MG63 (cell line): ENCODE data around the gene LSP1. TPM values are rescaled to one million over a fixed set of nuclear protein-coding genes. Genes with fewer than 3 reads are reported as not detected.
A peak's percentile ranks its signal among the peaks of the same experiment; 100 is the strongest.

ENCODE experiments used
- DNase-seq: peaks from one replicate; pipeline ENCODE4 v3.0.0-alpha.2; 2020
- H3K27me3 ChIP-seq: fragments of 250-450 bp; sonication (Bioruptor Pico); 2 replicates; pipeline ENCODE4 v1.5.1; 2020; ENCODE audit warnings: mild to moderate bottlenecking, moderate library complexity
- H3K36me3 ChIP-seq: fragments of 250-450 bp; sonication (Bioruptor Pico); 2 replicates; pipeline ENCODE4 v1.5.1; 2020; ENCODE audit warnings: mild to moderate bottlenecking, moderate library complexity
- H3K4me3 ChIP-seq: fragments of 250-450 bp; sonication (Bioruptor Pico); 2 replicates; pipeline ENCODE4 v1.5.1; 2020; ENCODE audit warnings: mild to moderate bottlenecking, moderate library complexity
- H3K9me3 ChIP-seq: fragments of 250-450 bp; sonication (Bioruptor Pico); 2 replicates; pipeline ENCODE4 v1.5.1; 2020; ENCODE audit warnings: mild to moderate bottlenecking, moderate library complexity
- total RNA-seq: library from RNA; depleted of rRNA; stranded (reverse); fragments of >200 nt; shearing (Covaris generic); gene quantifications from 2 replicates; pipeline ENCODE4 v1.2.3, GENCODE V29; 2014; ENCODE audit warnings: low replicate concordance

The LSP1 gene
- total RNA-seq, 1 experiment from 2014 or later, result 66.6 TPM

- Histone ChIP-seq H3K27me3 (peaks cover 4% of the 10 kb centered on the region), H3K9me3 (no peaks in the 10 kb centered on the region), H3K36me3 (no peaks in the 10 kb centered on the region), H3K4me3 (no peak overlapping the region)
- DNase-seq, result no peak
These were observed 46.8 kb downstream of the LSP1 start for GRCh38 chr11:1899686-1900085.

- Histone ChIP-seq H3K36me3 (no peaks in the 10 kb centered on the region), H3K9me3 (no peaks in the 10 kb centered on the region), H3K4me3 (no peak overlapping the region), H3K27me3 (no peaks in the 10 kb centered on the region)
- DNase-seq, result no peak
These were observed 53.3 kb downstream of the LSP1 start for GRCh38 chr11:1906181-1906580.

DNA sequence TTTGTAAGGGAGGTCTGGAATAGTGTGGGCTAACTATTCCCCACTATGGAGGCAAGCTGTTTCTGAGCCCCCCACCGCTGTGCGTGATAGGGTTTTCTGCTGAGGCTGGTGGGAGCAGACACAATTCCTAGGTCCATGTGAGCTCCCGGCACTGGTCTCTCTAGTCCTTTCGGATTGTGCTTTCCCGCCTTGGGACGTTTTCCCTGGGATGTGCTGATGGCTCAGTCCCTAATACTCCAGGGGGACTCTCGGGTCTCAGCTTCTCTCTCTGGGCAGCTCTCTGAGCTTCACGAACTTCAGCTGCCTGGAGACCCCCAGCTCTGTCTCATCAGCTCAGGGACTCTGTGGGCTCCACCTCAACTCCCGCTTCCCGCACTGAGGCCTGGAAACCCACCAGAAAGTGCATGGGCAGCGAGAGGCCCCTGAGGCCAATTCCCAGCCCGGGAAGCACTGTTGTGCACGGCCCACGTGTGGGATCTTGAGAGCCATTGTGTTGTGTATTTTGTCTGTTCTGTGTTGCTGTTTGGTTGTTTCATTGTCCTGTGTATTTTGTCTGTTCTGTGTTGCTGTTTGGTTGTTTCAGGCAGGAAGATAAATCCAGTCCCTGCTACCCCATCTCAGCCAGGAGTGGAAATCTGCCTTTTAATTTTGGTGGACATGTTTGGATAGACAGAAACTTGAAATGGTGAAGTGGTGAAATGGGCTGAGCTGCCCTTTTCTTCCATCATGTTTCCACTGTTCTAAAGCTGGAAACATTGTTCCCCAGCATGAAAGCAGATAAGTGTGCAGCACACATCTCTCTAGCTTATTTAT is 53.9 kb downstream of the LSP1 start:
- no peaks in the 10 kb centered on the region for H3K27me3 ChIP-seq
- H3K4me3 ChIP-seq, result no peak overlapping the region
- no peak for DNase-seq
- H3K36me3 ChIP-seq, result no peaks in the 10 kb centered on the region
- no peaks in the 10 kb centered on the region for H3K9me3 ChIP-seq

DNA sequence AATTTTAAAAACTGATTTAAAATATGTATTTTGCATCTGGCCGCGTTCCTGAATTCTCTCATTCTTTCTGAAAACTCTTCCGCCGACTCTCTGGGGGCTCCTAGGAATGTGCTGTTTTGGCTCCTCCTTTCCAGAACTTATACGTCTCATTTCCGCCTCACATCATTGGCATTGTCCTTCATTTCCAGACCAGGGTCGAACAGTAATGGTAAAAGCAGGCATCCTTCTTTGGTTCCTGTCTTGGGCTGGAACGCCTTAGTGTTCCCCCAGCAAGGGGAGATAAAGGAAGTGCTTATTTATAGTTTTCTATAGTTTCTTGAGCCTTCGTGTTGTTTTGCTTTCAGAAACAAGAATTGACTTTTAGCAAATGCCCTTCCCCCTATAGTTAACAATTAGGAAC is 55.7 kb downstream of the LSP1 start:
- DNase-seq, result no peak
- Histone ChIP-seq H3K4me3 (no peak overlapping the region), H3K9me3 (no peaks in the 10 kb centered on the region), H3K27me3 (no peaks in the 10 kb centered on the region), H3K36me3 (no peaks in the 10 kb centered on the region)

- Histone ChIP-seq H3K36me3 (no peaks in the 10 kb centered on the region), H3K4me3 (no peak overlapping the region), H3K9me3 (no peaks in the 10 kb centered on the region), H3K27me3 (no peaks in the 10 kb centered on the region)
- DNase-seq, result no peak
These were observed 56.6 kb downstream of the LSP1 start for GRCh38 chr11:1909524-1909923.

DNA sequence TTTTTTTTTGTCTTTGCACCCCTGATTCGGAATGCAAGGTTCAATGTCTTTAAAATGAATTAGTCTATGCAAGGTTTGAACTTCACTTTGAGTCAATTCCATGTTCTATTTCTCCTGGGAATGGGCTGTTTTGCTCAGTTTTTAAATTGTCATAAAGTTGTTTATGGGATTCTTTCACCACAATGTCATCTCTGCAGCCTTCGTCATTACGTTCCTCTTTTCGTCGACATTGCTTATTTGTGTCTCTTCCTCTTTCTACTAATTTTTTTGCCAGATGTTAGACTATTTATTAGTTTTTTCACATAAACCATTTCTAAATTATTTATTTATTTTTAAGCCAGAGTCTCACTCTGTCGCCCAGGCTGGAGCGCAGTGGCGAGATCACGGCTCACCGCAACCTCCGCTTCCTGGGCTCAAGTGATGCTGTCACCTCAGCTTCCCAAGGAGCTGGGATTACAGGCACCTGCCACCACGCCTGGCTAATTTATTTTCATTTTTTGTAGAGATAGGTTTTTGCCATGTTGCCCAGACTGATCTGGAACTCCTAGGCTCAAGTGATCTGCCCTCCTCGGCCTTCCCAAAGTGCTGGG is 59.5 kb downstream of the LSP1 start:
- DNase-seq, result no peak
- Histone ChIP-seq H3K4me3 (no peak overlapping the region), H3K36me3 (no peaks in the 10 kb centered on the region), H3K27me3 (no peaks in the 10 kb centered on the region), H3K9me3 (no peaks in the 10 kb centered on the region)

DNA sequence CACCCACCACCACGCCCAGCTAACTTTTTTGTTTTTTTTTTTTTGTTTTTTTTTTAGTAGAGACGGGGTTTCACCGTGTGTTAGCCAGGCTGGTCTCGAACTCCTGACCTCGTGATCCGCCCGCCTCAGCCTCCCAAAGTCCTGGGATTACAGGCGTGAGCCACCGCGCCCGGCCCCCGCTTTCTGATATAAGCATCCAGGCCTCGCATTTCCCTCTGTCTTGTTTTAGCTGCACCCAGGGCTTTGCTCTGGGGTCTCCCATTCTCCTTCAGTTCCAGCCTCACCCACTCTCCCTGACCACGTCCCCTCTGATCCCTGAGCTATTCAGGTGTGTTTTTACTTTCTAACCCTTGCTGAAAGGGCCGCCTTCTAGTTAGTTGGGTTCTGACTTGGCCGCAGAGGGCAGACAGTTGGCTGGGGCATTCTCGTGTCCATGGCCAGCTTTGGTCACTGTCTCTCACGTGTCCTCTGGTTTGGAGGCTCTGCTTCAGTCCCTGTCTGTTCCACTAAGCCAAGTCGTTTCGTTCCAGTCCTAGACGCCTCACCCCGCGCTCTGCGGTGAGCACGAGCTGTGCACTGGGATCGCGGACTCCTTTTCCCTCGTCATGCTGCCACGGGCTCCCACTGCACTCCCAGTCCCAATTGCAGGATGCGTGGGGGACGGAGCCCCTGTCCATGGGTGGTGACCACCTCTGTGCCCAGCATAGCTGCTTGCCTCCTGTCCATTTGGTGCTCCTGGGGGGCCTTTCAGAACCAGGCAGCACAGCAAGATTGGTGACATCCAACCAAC is 60.6 kb downstream of the LSP1 start:
- no peak for DNase-seq
- no peaks in the 10 kb centered on the region for H3K36me3 ChIP-seq
- H3K27me3 ChIP-seq, result no peaks in the 10 kb centered on the region
- H3K9me3 ChIP-seq, result no peaks in the 10 kb centered on the region
- no peak overlapping the region for H3K4me3 ChIP-seq

- Histone ChIP-seq H3K36me3 (no peaks in the 10 kb centered on the region), H3K4me3 (no peak overlapping the region), H3K9me3 (no peaks in the 10 kb centered on the region), H3K27me3 (no peaks in the 10 kb centered on the region)
- DNase-seq, result no peak
These were observed 62.9 kb downstream of the LSP1 start for GRCh38 chr11:1915795-1916131.

- no peak for DNase-seq
- Histone ChIP-seq H3K27me3 (no peaks in the 10 kb centered on the region), H3K9me3 (no peaks in the 10 kb centered on the region), H3K4me3 (no peak overlapping the region), H3K36me3 (no peaks in the 10 kb centered on the region)
These were observed 63.5 kb downstream of the LSP1 start for GRCh38 chr11:1916132-1916985.

DNA sequence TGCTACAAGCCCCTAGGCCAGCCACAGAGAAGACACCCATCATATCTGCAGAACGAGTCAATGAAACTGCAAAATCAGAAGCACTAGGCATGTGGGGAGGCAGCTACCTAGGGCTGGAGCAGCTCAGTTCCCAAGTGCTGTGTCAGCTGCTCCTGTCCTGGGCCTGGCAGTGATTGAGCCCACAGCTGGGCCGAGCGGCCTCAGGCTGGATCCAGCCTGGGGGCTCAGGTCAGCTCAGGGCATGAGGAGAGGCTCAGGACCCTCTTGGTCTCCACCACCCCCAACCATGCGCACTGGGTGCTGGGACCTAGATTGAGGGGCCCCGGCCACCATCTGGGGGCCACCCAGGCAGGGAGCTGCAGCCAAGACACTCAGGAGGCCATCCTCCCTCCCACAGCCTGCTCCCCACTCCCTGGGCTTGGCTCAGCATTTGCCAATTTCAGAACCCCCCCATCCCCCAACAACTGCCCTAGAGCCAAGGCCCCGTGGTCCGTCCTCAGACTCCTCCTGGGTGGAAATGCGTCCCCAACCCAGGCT is 64.2 kb downstream of the LSP1 start:
- H3K27me3 ChIP-seq, result no peaks in the 10 kb centered on the region
- H3K9me3 ChIP-seq, result no peaks in the 10 kb centered on the region
- DNase-seq, result no peak
- H3K36me3 ChIP-seq, result no peaks in the 10 kb centered on the region
- no peak overlapping the region for H3K4me3 ChIP-seq

DNA sequence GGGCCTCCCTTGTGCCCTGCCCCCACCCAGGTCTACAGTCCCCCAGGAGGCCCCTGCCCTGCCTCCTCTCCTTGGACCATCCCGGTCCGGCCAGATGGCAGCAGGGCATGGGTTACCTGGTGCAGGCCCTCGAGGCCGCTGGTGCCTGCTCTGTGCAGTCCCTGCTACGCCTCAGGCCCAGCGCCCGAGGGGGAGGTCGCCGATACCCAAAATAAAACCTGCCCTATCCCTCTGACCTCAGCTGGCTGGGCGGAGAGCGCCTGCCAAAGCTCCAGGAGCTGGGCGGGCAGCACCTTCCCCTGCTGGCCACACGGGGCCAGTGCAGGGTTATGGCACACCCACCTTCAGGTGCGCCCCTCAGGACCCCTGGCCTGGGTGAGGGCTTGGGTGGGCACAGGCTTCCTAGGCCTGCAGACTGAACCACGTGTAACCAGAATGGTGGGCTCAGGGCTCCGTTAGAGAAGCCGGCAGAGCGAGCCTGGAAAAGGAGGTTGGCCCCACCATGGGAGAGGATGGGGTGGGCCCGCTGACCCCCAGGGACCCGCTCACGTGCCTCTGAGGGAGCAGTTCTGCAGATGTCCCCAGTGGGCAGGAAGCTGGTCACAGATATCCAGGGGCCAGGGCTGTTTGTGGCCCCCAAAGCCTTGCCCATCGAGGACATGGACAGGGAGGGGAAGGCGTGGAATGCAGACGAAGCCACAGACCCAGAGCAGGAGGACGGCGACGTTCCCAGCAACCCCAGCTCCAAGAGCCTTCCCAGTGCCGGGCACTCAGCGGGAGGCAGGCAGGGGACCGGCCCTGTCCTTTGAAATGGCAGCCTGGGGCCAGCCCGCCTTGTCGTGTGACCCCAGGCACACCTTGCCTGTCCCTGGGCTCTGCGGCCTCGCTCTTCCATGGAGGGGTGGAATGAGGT is 64.9 kb downstream of the LSP1 start:
- no peaks in the 10 kb centered on the region for H3K9me3 ChIP-seq
- no peak overlapping the region for H3K4me3 ChIP-seq
- no peaks in the 10 kb centered on the region for H3K36me3 ChIP-seq
- H3K27me3 ChIP-seq, result no peaks in the 10 kb centered on the region
- peak; percentile 42 for DNase-seq

DNA sequence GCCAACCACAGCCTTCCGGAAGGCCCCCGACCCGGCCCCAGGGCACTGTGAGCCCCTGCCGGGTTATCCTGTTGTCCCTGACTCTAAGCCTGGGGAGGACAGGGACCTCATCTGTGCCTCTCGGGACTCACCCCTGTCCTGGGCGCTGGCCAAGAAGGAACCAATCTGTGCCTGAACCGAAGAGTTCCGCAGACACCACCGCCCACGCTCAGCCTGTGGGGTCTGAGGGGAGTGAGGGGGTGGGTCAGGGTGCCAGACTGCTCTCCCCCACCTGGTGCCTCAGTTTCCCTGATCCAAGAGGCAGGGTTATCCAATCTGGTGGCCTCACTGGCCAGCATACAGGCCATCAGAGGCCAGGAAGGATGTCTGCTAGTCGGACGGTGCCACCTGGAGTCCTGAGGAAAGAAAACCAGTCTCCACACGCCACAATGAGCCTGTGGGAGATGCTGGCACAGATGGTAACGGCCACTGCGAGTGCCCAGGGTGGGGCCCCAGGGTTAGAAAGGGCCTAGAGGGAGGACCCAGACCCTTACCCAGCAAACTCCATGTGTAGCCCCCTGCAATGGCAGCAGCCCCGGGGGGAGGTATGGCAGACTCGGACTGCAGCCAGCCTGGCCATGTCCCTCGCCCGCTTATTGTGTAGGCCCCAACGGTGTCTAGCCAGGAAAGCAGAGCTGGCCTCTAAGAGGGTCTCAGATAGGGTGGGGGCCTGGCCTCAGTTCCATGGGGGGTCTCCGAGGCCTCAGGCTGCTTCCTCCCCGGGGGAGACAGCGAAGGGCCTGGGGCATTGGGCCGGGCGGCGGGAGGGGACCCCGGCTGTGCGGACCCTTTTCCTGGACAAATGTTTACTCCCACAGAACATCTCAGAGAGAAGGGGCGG is 65.8 kb downstream of the LSP1 start:
- Histone ChIP-seq H3K36me3 (no peaks in the 10 kb centered on the region), H3K4me3 (no peak overlapping the region), H3K27me3 (no peaks in the 10 kb centered on the region), H3K9me3 (no peaks in the 10 kb centered on the region)
- DNase-seq, result no peak

DNA sequence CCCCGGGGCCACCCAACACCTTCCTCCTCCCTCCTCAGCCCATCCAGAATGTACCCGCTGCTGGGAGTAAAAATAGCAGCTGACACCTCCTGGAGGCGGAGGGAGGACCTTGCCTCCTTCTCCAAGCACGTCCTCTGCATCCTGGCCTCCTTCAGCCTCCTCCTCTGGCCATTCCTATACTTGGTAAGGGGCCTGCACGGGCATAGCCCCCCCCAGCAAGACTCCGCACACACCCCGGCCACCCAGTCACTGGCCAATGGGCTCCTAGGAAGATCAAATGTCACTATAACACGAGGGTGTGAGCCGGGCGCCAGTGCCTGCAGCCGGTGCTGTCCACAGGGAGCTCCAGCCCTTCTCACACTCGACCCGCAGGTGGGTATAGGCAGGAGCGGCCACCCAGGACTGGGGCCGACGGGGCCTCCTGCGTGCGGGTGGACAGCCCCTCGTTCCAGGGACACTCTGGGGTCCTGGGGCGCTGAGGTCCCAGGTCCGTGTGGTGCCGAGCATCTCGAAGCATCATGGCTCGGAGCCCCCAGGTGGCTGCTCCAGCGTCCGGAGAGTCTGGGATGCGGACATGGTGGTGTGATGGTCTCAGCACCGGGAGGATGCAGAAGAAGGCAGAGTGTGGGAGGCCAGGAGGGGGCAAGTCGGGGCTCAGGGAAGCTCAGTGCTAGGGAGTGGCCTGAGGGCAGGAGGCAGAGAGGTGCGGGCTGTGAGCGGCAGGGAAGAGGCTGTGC is 66.7 kb downstream of the LSP1 start, which contains the start of gene TNNT3:
Gene TNNT3 (plus strand): TSS at position 313 of the 737 bp plus-strand sequence. CDS start 3,172 bp downstream, outside the sequence.
- Histone ChIP-seq H3K36me3 (no peaks in the 10 kb centered on the region), H3K9me3 (no peaks in the 10 kb centered on the region), H3K27me3 (no peaks in the 10 kb centered on the region), H3K4me3 (no peak within 1 kb of the TSS)
- DNase-seq, result no peak
